GM12878 (cell line): Measurements from ENCODE around the gene PTPRC. TPM values are rescaled to one million over a fixed set of nuclear protein-coding genes. Genes with fewer than 3 reads are reported as not detected.

Experiments used
- ATAC-seq: fragments of 200-7000 bp; cut with Tn5 transposase; 3 replicates; pipeline ENCODE4 v1.9.1; 2020; ENCODE audit warnings: mild to moderate bottlenecking, moderate library complexity
- BruUV-seq: library from RNA; stranded (reverse); fragments of 400-500 nt; replicated peaks from 2 replicates; lab custom pipeline; 2021; lab: Mats Ljungman, UMichigan
- CTCF ChIA-PET: fragments of 300-600 bp; sonication (Branson Sonifier 250); formaldehyde crosslinking; extraction: SDS; loops from one replicate; lab custom pipeline; 2021; ENCODE audit warnings: inconsistent platforms; lab: Yijun Ruan, JAX
- POLR2A ChIA-PET: fragments of 350-600 bp; formaldehyde crosslinking; extraction: SDS; loops from one replicate; lab custom pipeline; 2021; ENCODE audit warnings: inconsistent platforms; lab: Charles Lee
- RAD21 ChIA-PET: fragments of 300-600 bp; sonication (Branson Sonifier 250); formaldehyde crosslinking; loops from one replicate; lab custom pipeline; 2023; ENCODE audit warnings: antibody characterized with exemption; ENCODE audit not compliant: unreplicated experiment; lab: Charles Lee
- SMC1A ChIA-PET: fragments of 300-600 bp; sonication (Branson Sonifier 250); formaldehyde crosslinking; loops from one replicate; lab custom pipeline; 2023; ENCODE audit not compliant: unreplicated experiment, uncharacterized antibody; lab: Charles Lee
- DNase-seq: peaks from one replicate; pipeline ENCODE4 v3.0.0-alpha.2; 2011; ENCODE audit warnings: low read depth, low spot score
- FAIRE-seq: peaks from 3 replicates; lab custom pipeline; 2011; peaks lifted over from hg19 to GRCh38; lab: Jason Lieb, UNC
- H2AFZ ChIP-seq: 2 replicates; pipeline ENCODE4 v1.6.0; 2011; ENCODE audit warnings: low read depth, low read length, control low read depth; ENCODE audit not compliant: control insufficient read depth
- H3K27ac ChIP-seq: 2 replicates; pipeline ENCODE4 v1.5.1; 2011; ENCODE audit warnings: control low read depth; ENCODE audit not compliant: control insufficient read depth, insufficient read depth
- H3K27me3 ChIP-seq, 2 experiments: replicated peaks in 1 of 2; 2 replicates each; pipeline versions ENCODE4 v1.6.0 to v1.6.1; 2011; ENCODE audit warnings: low read length in 1 of 2; ENCODE audit not compliant: control insufficient read depth in 2 of 2, insufficient read depth in 2 of 2
- H3K36me3 ChIP-seq, 2 experiments: 2 replicates each; pipeline ENCODE4 v1.5.1; 2011; ENCODE audit warnings: low read length in 1 of 2; ENCODE audit not compliant: control insufficient read depth in 2 of 2, insufficient read depth in 2 of 2
- H3K4me1 ChIP-seq: 2 replicates; pipeline ENCODE4 v1.6.1; 2011; ENCODE audit warnings: mild to moderate bottlenecking, low read length, moderate library complexity, mixed read lengths; ENCODE audit not compliant: control insufficient read depth, insufficient read depth
- H3K4me2 ChIP-seq: 2 replicates; pipeline ENCODE4 v1.6.0; 2011; ENCODE audit warnings: control low read depth; ENCODE audit not compliant: control insufficient read depth, insufficient read depth
- H3K4me3 ChIP-seq: fragments of 200-600 bp; sonication (generic); 2 replicates; pipeline ENCODE4 v1.5.1; 2016
- H3K79me2 ChIP-seq: 2 replicates; pipeline ENCODE4 v1.6.0; 2011; ENCODE audit warnings: low read length; ENCODE audit not compliant: control insufficient read depth, insufficient read depth
- H3K9ac ChIP-seq: 2 replicates; pipeline ENCODE4 v1.8.0; 2011; ENCODE audit warnings: low read length, control low read depth, mixed read lengths; ENCODE audit not compliant: control insufficient read depth, insufficient read depth
- H3K9me3 ChIP-seq: replicated peaks from 3 replicates; pipeline ENCODE4 v1.5.1; 2011; ENCODE audit warnings: mild to moderate bottlenecking, low read length; ENCODE audit not compliant: control insufficient read depth, insufficient read depth
- H4K20me1 ChIP-seq: 2 replicates; pipeline ENCODE4 v1.6.0; 2011; ENCODE audit not compliant: control insufficient read depth, insufficient read depth
- CHD4 ChIP-seq: fragments of 200-600 bp; sonication (generic); IDR thresholded peaks from 2 replicates; pipeline ENCODE4 v1.6.1; 2016; ENCODE audit warnings: mild to moderate bottlenecking
- E4F1 ChIP-seq: fragments of 450-650 bp; IDR thresholded peaks from 2 replicates; pipeline ENCODE4 v1.6.1; 2018; ENCODE audit warnings: borderline replicate concordance, mild to moderate bottlenecking; ENCODE audit not compliant: partially characterized antibody
- EED ChIP-seq: sonication (generic); IDR thresholded peaks from 2 replicates; pipeline ENCODE4 v1.6.1; 2016; ENCODE audit warnings: antibody characterized with exemption, low read depth
- JUNB ChIP-seq: IDR thresholded peaks from 2 replicates; pipeline ENCODE4 v1.6.1; 2016; ENCODE audit warnings: antibody characterized with exemption, mild to moderate bottlenecking
- MEF2B ChIP-seq: fragments of 450-650 bp; IDR thresholded peaks from 2 replicates; pipeline ENCODE4 v1.6.1; 2018; ENCODE audit warnings: mild to moderate bottlenecking, moderate library complexity; ENCODE audit not compliant: partially characterized antibody, poor library complexity, severe bottlenecking
- NKRF ChIP-seq: fragments of 450-650 bp; conservative IDR thresholded peaks from 2 replicates; pipeline ENCODE4 v1.6.1; 2017; ENCODE audit warnings: mild to moderate bottlenecking, moderate library complexity
- ZBTB11 ChIP-seq: fragments of 450-650 bp; formaldehyde crosslinking; IDR thresholded peaks from 2 replicates; pipeline ENCODE4 v1.5.0; 2022; ENCODE audit warnings: mild to moderate bottlenecking, missing genetic modification characterization
- ZNF274 ChIP-seq: IDR thresholded peaks from one replicate; pipeline ENCODE4 v1.8.0; 2011; ENCODE audit not compliant: insufficient read length, insufficient read depth
- ZNF622 ChIP-seq: fragments of 450-650 bp; IDR thresholded peaks from 2 replicates; pipeline ENCODE4 v1.6.1; 2017; ENCODE audit warnings: mild to moderate bottlenecking, inconsistent platforms
- in situ Hi-C: fragments of 300-500 bp; cut with MboI; formaldehyde crosslinking; loops from 9 replicates; pipeline ENCODE4 v1.14.3; 2018; ENCODE audit warnings: mixed read lengths
- intact Hi-C: fragments of 100-400 bp; cut with micrococcal nuclease; formaldehyde crosslinking; loops from one replicate; pipeline ENCODE4 v1.14.2; 2022; ENCODE audit not compliant: unreplicated experiment
- polyA plus RNA-seq, 11 experiments: library from polyadenylated mRNA; depleted of rRNA in 4 of 11; unstranded in 6 of 11; stranded (reverse) in 5 of 11; fragments of >200 nt; fragmentation: Nextera tagmentation in 4 of 11; fragmentation: Illumina TruSeq in 1 of 11; extraction: Ambion mirVana in 4 of 11; extraction: Trizol in 1 of 11; gene quantifications; 1 replicate in 1 of 11; 2 replicates in 10 of 11; pipeline versions ENCODE4 v1.2.1 to v1.2.3, GENCODE V29; 2011 to 2016; ENCODE audit warnings: inconsistent platforms in 2 of 11, missing spikeins in 2 of 11, low read depth in 1 of 11
- total RNA-seq, 4 experiments: library from RNA; depleted of rRNA in 3 of 4; stranded (reverse); fragments of >200 nt in 3 of 4; fragmentation: Illumina TruSeq in 1 of 4; extraction: Trizol in 1 of 4; gene quantifications; 2 replicates each; pipeline versions ENCODE4 v1.2.1 to v1.2.3, GENCODE V29; 2013 to 2021

The PTPRC gene
- total and polyA plus RNA-seq, 10 of the 15 experiments (the other 5 are each of a cell fraction or from before 2014, with no cell fraction given) = 72.9 to 221 (median 118) TPM

DNA sequence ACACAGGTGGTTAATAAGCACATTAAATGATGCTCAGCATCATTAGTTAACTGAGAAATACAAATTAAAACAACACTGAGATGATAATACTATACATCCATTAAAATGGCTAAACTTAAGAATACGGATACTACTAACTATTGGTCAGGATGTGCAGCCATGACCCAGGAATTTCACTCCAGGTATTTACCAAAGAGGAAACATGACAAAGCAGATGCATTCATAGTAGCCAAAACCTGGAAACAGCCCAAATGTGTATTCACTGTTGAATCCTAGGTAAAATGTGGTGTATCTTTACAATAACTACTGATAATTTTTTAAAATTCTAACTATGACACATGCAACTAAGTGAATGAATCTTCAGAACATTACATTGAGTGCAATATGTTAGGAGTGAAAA is 73.0 kb downstream of the PTPRC start (continued):
- no peak for TF ChIP-seq NKRF

- CTCF ChIA-PET = interaction anchor here (1.6 kb wide), 1 partner anchor 10 kb away, joined by 3 read pairs; no protein-coding TSS in a partner anchor
- in situ Hi-C loops (loop anchor here (5.0 kb wide), 1 partner anchor 51 kb away; no protein-coding TSS in a partner anchor), intact Hi-C loops (no loop called here)
- FAIRE-seq = no peak
- SMC1A ChIA-PET = interaction anchor here (0.9 to 1.4 kb wide), 2 partner anchors 9 to 28 kb away, joined by 3 read pairs; no protein-coding TSS in a partner anchor
- TSS peak; percentile 31 for BruUV-seq
- no peak for TF ChIP-seq ZBTB11
- no peak for TF ChIP-seq E4F1
- no peak for TF ChIP-seq EED
- 0 out of 2 replicates have a peak, but pooled peaks have one; percentile 6 for TF ChIP-seq JUNB
- TF ChIP-seq MEF2B = no peak
- no peak for TF ChIP-seq ZNF274
- no peak for TF ChIP-seq CHD4
- no peak for TF ChIP-seq ZNF622
- no peaks in the 10 kb centered on the region for H3K79me2 ChIP-seq
- no peaks in the 10 kb centered on the region for H3K27me3 ChIP-seq
- H3K9me3 ChIP-seq = no peaks in the 10 kb centered on the region
- no peak overlapping the region for H3K9ac ChIP-seq
- peaks cover 1 to 6% of the 10 kb centered on the region in 2 experiments; a peak in 2 of 4 replicates for H3K36me3 ChIP-seq
- RAD21 ChIA-PET = no interaction called here
- no peaks in the 10 kb centered on the region for H3K4me1 ChIP-seq
- POLR2A ChIA-PET = no interaction called here
- DNase-seq = no peak
- no peak overlapping the region for H2AFZ ChIP-seq
- H3K4me2 ChIP-seq = no peak overlapping the region
- H3K27ac ChIP-seq = no peak overlapping the region
- no peak overlapping the region for H3K4me3 ChIP-seq
- no peaks in the 10 kb centered on the region for H4K20me1 ChIP-seq
- ATAC-seq = peak; percentile 21; the same call in 2 of the 3 replicates
These were observed 74.2 kb downstream of the PTPRC start for GRCh38 chr1:198713081-198713480.
